HG02884 (cell line): ENCODE data around the gene NOP9.
"Not testable (repeated sequence)": the region's sequence is repeated elsewhere in the genome, so short reads cannot be mapped to it uniquely, and the experiment has no call there.

Source experiments
- ATAC-seq: cut with Tn5 transposase; IDR thresholded peaks from one replicate; pipeline ENCODE4 v1.9.1; 2021; ENCODE audit warnings: mild to moderate bottlenecking, moderate library complexity; ENCODE audit not compliant: unreplicated experiment

Gene NOP9

DNA sequence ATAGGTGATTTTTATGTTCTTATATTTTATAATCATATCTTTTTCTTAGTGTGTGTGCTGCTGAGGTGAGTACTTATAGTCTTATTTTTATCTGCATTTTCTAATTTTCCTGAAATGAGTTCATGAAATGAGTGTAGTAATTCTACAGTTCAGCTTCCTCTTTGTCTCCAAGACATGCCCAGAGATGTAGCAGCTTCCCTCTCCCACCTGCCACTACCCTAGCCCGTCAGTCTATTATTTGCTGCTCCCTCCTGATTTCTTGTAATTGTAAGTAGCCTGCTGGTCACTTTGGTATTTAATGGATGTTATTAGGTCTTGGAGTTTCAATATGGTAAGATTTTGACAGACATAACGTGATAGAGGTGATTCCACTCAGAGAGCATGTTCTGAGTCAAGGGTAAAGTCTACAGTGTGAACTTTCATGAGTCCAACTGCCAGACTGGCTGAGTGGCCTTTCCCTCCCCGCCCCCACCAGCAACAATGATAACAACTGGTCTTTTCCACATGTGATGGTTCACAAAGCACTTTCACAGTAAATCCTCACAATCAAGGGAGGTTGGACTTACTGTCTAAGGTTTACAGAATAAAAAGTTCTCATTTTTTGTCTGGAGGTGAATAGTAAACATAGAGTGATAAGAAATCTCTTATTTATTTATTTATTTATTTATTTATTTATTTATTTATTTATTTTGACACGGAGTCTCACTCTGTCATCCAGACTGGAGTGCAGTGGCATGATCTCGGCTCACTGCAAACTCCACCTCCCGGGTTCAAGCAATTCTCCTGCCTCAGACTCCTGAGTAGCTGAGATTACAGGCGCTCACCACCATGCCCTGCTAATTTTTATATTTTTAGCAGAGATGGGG, 44.4 kb downstream of the NOP9 start:
- ATAC-seq, result no peak

- ATAC-seq, result no peak
Observed at GRCh38 chr14:24347134-24347533, 47.5 kb downstream of the NOP9 start.

GRCh38 chr14:24348186-24348585, 48.5 kb downstream of the NOP9 start:
- ATAC-seq, result no peak

DNA sequence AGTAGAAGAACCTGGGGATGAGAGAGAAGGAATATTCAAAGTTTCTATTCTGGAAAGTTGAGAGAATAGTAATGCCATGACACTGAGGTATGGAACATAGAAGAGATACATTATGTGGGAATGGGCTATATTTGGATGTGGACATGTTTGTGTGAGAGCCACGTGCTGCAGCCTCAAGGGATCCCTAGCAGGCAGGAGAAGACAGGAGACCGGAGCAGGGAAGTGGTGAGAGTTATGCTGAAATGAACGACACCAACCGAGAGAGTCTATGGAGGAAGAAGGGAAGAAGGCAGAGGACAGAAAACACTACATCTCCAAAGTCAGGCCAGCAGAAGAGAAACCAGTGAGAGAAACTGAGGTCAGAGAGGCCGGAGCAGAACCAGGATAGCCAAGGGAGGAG, 50.1 kb downstream of the NOP9 start:
- ATAC-seq, result no peak

DNA sequence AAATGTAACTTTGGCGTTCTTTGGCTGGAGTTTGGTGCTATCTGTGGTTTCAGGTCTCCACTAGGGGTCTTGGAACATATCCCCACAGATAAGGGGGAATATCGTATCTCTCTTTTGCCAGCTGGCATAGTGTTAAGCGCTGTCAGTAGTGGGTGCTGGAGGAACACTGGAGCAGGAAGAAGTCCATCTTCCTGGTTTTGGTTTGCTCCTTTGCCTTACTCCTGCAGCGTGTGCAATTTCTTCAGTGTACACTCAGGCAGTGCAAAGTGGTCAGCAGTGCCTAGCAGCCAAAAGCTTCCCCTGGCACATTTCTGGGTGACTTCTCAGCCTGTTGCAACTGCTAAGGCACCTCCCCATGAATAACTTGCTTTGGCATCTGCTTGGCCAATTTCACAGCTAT, 51.9 kb downstream of the NOP9 start:
- ATAC-seq, result no peak

DNA sequence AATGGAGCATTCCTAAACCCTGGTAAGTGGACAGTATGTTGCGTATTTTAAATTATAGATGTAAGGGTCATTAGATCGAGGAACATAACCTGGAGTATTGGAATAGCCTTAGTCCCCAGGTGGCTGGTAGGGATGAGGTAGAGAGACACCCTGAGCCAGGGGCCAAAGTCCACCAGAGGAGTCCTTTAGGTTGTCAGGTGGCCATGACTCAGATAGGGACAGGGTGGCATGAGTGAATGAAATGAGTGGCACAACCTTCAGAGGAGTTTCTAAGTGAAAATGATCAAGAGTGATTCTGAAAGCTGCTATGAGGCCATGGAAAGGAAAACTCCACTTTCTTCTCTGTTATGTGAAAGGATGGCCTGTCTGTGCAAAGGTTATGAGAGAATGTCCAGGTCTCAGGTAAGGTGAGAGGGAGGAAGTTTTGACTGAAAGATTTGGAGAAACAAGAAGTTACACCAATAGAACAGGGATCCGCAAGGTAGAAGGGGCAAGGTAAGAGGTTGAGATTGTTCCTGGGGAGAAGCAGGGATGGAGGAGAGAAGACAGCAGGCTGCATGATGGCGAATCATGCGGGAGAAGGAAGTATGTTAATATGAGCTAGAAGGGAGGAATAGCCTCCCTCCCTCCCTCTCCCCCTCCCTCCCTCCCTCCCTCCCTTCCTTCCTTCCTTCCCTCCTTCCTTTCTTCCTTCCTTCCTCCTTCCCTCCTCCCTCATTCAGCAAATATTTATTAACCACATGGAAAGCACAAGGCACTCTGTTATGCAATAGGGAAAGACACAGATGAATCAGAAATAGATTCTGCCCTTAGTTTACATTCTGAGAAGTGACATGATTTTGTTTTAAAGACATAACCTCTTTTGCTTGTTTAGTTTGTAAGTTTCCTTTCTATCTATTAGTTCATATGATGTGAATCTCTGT, 54.2 kb downstream of the NOP9 start:
- ATAC-seq, result no peak

DNA sequence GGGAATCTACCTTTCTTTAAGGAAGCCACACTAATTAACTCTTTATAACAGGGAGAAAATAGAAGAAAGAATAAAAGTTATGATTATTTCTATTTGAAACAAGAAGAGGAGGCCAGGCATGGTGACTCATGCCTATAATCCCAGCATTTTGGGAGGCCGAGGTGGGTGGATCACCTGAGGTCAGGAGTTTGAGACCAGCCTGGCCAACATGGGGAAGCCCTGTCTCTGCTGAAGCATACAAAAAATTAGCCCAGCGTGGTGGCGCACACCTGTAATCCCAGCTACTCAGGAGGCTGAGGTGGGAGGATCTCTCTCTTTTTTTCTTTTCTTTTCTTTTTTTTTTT, 54.8 kb downstream of the NOP9 start:
- ATAC-seq, result not testable (repeated sequence)

DNA sequence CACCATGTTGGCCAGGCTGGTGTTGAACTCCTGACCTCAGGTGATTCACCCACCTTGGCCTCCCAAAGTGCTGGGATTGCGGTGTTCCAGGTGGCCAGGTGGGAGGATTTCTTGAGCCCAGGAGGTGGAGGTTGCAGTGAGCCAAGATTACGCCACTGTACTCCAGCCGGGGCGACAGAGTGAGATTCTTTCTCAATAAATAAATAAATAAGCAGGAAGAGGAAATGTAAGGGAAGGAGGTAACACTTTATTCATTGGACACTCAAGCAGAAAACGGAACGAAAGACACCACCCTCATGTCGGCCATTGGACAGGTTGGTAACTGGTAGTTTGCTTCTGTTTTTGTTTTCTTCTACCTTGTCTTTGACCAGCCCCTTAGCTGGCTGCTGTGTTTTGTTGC, 55.4 kb downstream of the NOP9 start:
- no peak for ATAC-seq

- ATAC-seq, result no peak
Observed at GRCh38 chr14:24356208-24356607, 56.6 kb downstream of the NOP9 start.
